Activated naive CD4-positive, alpha-beta T cell treated with anti-CD3 and anti-CD28 coated beads, Interleukin-2, amount 10 ng/mL, durations not matched to agents 7 days and 5 days (primary cell): Measurements from ENCODE around the gene PAMR1.

Experiments
- CTCF ChIA-PET: fragments of 350-600 bp; sonication (Branson Sonifier 250); formaldehyde crosslinking; loops from one replicate; lab custom pipeline; 2021; ENCODE audit warnings: antibody characterized with exemption; lab: Charles Lee
- DNase-seq: peaks from one replicate; pipeline ENCODE4 v3.0.0-alpha.2; 2020
- H3K27ac Mint-ChIP-seq: one replicate; pipeline ENCODE4 v1.8.0; 2021; ENCODE audit warnings: mild to moderate bottlenecking, moderate library complexity, mixed read lengths
- H3K27me3 Mint-ChIP-seq: one replicate; pipeline ENCODE4 v1.8.0; 2021; ENCODE audit warnings: mild to moderate bottlenecking, mixed read lengths
- H3K36me3 Mint-ChIP-seq: one replicate; pipeline ENCODE4 v1.8.0; 2021; ENCODE audit warnings: mixed read lengths
- H3K4me1 Mint-ChIP-seq: one replicate; pipeline ENCODE4 v1.8.0; 2021; ENCODE audit warnings: mixed read lengths
- H3K4me3 Mint-ChIP-seq: one replicate; pipeline ENCODE4 v1.8.0; 2021; ENCODE audit warnings: mild to moderate bottlenecking, moderate library complexity, mixed read lengths
- H3K9me3 Mint-ChIP-seq: one replicate; pipeline ENCODE4 v1.8.0; 2021; ENCODE audit warnings: mixed read lengths

PAMR1 gene

GRCh38 chr11:35383953-35384352 is 141.5 kb downstream of the PAMR1 start:
- Mint-ChIP-seq H3K36me3 (peaks cover 2% of the 10 kb centered on the region), H3K9me3 (no peaks in the 10 kb centered on the region), H3K4me1 (no peaks in the 10 kb centered on the region), H3K4me3 (no peak overlapping the region), H3K27ac (no peak overlapping the region), H3K27me3 (peaks cover 7% of the 10 kb centered on the region)
- DNase-seq: no peak
- CTCF ChIA-PET: interaction anchor here (1.7 kb wide), 1 partner anchor 10 kb away, joined by 5 read pairs; no protein-coding TSS in a partner anchor
